Activated naive CD4-positive, alpha-beta T cell treated with anti-CD3 and anti-CD28 coated beads, Interleukin-2, amount 10 ng/mL, durations not matched to agents 7 days and 5 days (primary cell): ENCODE data around the gene BEAN1.

Source experiments
- CTCF ChIA-PET: fragments of 350-600 bp; sonication (Branson Sonifier 250); formaldehyde crosslinking; loops from one replicate; lab custom pipeline; 2021; ENCODE audit warnings: antibody characterized with exemption; lab: Charles Lee
- DNase-seq: peaks from one replicate; pipeline ENCODE4 v3.0.0-alpha.2; 2020
- H3K27ac Mint-ChIP-seq: one replicate; pipeline ENCODE4 v1.8.0; 2021; ENCODE audit warnings: mild to moderate bottlenecking, moderate library complexity, mixed read lengths
- H3K27me3 Mint-ChIP-seq: one replicate; pipeline ENCODE4 v1.8.0; 2021; ENCODE audit warnings: mild to moderate bottlenecking, mixed read lengths
- H3K36me3 Mint-ChIP-seq: one replicate; pipeline ENCODE4 v1.8.0; 2021; ENCODE audit warnings: mixed read lengths
- H3K4me1 Mint-ChIP-seq: one replicate; pipeline ENCODE4 v1.8.0; 2021; ENCODE audit warnings: mixed read lengths
- H3K4me3 Mint-ChIP-seq: one replicate; pipeline ENCODE4 v1.8.0; 2021; ENCODE audit warnings: mild to moderate bottlenecking, moderate library complexity, mixed read lengths
- H3K9me3 Mint-ChIP-seq: one replicate; pipeline ENCODE4 v1.8.0; 2021; ENCODE audit warnings: mixed read lengths

BEAN1 gene

DNA sequence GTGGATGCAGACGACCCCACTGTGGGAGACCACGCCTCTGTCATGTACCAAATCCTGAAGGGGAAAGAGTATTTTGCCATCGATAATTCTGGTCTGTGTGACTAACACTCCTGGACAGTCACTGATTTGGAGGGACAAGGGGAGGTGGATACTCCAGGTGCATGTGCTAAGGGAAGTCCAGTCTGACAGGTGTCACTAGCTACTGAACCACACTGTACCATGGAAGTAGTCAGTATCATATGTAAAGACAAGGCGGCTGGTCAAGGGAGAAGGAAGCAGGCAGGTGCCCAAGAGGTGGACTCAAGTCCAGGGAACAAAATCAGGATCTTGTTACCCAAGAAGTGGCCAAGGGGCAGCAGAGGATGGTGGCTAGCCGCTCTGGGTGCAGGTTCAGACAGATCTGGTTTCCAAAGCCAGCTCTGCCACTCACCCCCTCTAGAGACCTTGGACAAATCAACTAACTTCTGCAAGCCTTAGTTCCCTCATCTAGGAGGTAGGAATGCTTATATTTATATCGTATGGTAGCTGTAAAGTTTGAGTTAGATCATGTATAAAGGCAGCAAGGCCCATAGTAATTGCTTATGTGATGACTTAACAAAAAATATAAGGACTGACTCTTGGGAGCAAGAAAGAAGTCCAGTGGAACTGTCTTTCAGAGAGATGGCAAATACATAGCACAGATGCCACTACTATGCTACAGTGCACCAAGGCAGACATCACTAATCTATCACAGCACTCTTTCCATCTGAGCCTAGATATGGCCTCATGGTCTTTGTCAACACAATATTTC lies 38.5 kb upstream of the BEAN1 start:
- no peak overlapping the region for H3K27ac Mint-ChIP-seq
- CTCF ChIA-PET: no interaction called here
- peaks cover 25% of the 10 kb centered on the region for H3K27me3 Mint-ChIP-seq
- H3K9me3 Mint-ChIP-seq: no peaks in the 10 kb centered on the region
- no peak overlapping the region for H3K4me3 Mint-ChIP-seq
- DNase-seq: no peak
- H3K4me1 Mint-ChIP-seq: no peaks in the 10 kb centered on the region
- H3K36me3 Mint-ChIP-seq: no peaks in the 10 kb centered on the region

DNA sequence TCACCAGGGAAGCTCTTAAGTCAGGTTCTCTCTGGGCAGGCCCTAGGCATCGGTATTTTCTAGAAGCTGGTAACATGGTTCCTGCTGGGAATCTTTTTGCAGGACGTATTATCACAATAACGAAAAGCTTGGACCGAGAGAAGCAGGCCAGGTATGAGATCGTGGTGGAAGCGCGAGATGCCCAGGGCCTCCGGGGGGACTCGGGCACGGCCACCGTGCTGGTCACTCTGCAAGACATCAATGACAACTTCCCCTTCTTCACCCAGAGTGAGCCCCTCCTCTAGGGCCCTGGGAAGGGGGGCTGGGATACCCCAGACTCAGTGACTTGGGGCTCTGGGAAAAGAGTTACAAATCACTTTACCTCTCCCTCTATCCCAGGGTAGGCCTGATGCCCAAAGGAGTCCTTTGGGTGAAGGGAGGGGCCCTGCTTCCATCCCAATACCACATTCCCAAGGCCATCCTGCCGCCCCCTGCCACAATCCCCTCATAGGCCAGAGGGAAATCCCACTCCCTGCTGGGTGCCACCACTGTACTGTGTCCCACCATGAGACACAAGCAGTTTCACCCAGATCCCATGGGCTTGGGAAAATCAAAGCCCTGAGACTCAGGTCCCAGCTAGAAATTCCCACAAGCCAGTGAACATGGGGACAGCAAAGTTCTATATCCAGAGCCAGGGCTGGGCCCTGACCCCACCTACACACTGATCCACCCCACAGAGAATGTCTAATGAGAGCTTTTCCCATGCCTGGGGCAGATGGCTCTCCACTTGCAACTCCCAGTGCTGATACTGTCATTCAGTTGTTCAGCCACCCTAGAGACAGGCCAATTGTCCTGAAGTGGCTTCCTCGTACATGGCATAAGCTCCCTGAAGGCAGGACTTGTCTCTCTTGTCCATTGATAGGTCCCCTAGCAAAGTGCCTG lies 37.6 kb upstream of the BEAN1 start:
- DNase-seq: no peak
- Mint-ChIP-seq H3K9me3 (no peaks in the 10 kb centered on the region), H3K27me3 (peaks cover 21% of the 10 kb centered on the region), H3K27ac (no peak overlapping the region), H3K4me3 (no peak overlapping the region), H3K36me3 (no peaks in the 10 kb centered on the region), H3K4me1 (no peaks in the 10 kb centered on the region)
- CTCF ChIA-PET: no interaction called here

DNA sequence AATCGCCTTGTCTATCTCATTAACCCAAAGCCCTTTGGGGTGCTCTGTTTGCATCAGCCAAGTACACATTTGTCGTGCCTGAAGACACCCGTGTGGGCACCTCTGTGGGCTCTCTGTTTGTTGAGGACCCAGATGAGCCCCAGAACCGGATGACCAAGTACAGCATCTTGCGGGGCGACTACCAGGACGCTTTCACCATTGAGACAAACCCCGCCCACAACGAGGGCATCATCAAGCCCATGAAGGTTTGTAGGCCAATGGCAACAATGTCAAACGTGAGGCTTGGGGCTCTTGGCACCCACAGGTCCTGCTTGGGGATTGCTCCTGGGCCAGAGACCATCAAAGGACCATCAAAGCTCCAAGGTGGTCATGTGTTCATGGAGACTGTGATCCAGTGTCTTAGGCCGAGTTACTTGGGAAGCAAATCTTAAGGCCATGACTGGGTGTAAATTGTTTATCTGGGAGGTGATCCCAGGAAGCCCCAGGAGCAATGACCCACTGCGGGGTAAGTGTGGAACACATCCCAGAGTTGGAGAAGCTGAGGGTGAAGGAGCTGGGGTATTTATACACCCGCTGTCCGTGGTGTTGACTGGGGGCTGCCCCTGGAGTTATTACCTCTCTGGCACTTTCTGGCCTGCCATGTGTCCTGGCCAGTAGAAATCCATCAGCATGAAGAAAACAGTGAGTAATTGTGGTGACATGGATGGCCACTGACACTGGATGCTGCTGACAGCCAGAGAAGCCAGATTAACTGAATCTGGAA lies 36.6 kb upstream of the BEAN1 start:
- H3K27me3 Mint-ChIP-seq: peaks cover 25% of the 10 kb centered on the region
- H3K4me1 Mint-ChIP-seq: no peaks in the 10 kb centered on the region
- H3K4me3 Mint-ChIP-seq: no peak overlapping the region
- no peaks in the 10 kb centered on the region for H3K9me3 Mint-ChIP-seq
- no peaks in the 10 kb centered on the region for H3K36me3 Mint-ChIP-seq
- no peak for DNase-seq
- CTCF ChIA-PET: interaction anchor here (1.2 kb wide), 1 partner anchor 261 kb away, joined by 3 read pairs; no protein-coding TSS in a partner anchor
- H3K27ac Mint-ChIP-seq: no peak overlapping the region

DNA sequence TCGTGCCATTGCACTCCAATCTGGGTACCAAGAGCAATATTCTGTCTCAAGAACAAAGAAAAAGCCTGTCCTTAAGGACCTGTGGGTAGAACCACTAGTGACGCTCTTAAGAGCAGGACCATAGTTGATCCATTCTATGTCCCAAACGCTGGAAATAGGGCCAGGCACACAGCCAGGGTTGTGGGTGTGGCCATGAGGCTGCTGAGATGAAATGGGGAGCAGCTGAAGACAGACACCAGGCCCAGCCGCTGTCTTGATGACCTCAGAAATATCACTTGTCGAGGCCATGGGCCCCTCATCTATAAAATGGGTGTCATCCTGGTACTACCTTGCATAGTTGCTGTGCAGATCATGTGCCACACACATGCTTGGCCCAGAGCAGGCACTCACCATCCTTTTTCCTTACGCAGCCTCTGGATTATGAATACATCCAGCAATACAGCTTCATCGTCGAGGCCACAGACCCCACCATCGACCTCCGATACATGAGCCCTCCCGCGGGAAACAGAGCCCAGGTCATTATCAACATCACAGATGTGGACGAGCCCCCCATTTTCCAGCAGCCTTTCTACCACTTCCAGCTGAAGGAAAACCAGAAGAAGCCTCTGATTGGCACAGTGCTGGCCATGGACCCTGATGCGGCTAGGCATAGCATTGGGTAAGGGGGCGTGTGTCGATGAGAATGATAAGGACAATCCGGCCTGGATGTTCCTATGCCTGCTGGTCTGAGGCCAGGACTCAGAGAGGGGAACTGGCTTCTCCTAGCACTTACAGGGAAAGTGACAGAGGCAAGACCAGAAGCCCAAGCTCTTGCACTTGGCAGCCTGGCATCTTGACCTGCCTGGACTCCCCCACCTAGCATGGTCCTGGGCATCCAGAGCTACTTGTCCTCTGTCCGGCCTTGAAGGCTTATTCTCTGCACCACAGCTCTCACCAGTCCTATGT lies 35.1 kb upstream of the BEAN1 start:
- H3K27me3 Mint-ChIP-seq: peaks cover 32% of the 10 kb centered on the region
- CTCF ChIA-PET: no interaction called here
- no peaks in the 10 kb centered on the region for H3K36me3 Mint-ChIP-seq
- no peak for DNase-seq
- H3K27ac Mint-ChIP-seq: no peak overlapping the region
- no peaks in the 10 kb centered on the region for H3K4me1 Mint-ChIP-seq
- no peak overlapping the region for H3K4me3 Mint-ChIP-seq
- no peaks in the 10 kb centered on the region for H3K9me3 Mint-ChIP-seq

DNA sequence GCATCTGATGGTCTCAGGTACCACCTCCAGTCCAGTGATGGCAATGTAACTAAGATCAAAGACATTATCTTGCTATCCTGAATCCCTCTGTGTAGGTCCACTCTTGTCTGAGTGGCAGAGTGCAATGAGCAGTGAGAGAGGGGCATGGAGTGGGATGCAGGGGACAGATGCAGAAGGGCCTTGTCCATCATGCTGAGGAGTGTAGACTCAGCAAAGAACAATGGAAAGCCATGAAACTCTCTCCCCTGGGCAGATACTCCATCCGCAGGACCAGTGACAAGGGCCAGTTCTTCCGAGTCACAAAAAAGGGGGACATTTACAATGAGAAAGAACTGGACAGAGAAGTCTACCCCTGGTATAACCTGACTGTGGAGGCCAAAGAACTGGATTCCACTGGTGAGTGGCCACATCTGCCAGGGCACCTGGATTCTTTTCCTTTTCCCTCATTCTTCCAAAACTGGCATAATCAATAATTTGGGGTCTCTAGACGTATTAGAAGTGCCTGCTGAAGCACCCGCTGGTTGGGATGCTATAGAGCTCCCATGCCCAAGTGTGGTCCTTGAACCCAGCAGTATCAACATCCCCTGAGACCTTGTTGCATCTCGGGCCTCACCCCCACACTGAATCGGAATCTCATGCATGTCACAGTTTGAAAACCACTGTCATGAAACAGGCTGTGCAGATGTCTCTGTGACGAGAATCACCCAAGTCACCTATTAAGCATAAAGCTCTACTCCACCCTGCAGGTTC lies 31.1 kb upstream of the BEAN1 start:
- no peaks in the 10 kb centered on the region for H3K4me1 Mint-ChIP-seq
- H3K27me3 Mint-ChIP-seq: peaks cover 38% of the 10 kb centered on the region
- H3K9me3 Mint-ChIP-seq: no peaks in the 10 kb centered on the region
- H3K27ac Mint-ChIP-seq: no peak overlapping the region
- CTCF ChIA-PET: interaction anchor here (0.9 kb wide), 1 partner anchor 39 kb away, joined by 3 read pairs; no protein-coding TSS in a partner anchor
- H3K36me3 Mint-ChIP-seq: no peaks in the 10 kb centered on the region
- DNase-seq: no peak
- no peak overlapping the region for H3K4me3 Mint-ChIP-seq

DNA sequence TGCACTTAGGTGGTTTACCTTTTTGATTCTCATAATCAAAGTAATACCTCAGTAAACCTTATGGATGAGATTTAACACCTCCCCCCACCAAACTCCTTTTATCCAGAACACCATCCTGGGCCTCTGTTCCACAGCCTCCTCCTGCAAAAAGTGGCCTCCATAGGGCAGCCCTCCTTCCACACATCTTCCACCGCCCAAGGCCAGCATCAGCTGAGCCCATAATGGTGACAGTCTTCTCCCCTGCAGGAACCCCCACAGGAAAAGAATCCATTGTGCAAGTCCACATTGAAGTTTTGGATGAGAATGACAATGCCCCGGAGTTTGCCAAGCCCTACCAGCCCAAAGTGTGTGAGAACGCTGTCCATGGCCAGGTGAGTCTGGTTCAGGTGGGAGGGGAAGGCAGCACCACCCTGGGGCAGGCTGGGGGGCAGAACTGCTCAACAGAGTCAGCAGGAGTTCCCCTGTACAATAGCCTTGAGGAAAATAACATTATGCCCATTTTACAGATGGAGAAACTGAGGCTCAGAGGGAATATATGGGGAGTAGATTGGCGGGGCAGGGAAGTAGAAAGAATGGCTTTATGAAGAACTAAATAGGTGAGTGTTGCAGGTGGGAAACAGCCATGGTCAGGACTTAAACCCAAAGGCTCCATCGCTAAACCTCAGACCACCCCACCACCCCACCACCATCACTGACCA lies 29.2 kb upstream of the BEAN1 start:
- no peak overlapping the region for H3K4me3 Mint-ChIP-seq
- no peaks in the 10 kb centered on the region for H3K36me3 Mint-ChIP-seq
- DNase-seq: no peak
- peaks cover 44% of the 10 kb centered on the region for H3K27me3 Mint-ChIP-seq
- no peak overlapping the region for H3K27ac Mint-ChIP-seq
- H3K9me3 Mint-ChIP-seq: no peaks in the 10 kb centered on the region
- H3K4me1 Mint-ChIP-seq: no peaks in the 10 kb centered on the region
- CTCF ChIA-PET: no interaction called here

DNA sequence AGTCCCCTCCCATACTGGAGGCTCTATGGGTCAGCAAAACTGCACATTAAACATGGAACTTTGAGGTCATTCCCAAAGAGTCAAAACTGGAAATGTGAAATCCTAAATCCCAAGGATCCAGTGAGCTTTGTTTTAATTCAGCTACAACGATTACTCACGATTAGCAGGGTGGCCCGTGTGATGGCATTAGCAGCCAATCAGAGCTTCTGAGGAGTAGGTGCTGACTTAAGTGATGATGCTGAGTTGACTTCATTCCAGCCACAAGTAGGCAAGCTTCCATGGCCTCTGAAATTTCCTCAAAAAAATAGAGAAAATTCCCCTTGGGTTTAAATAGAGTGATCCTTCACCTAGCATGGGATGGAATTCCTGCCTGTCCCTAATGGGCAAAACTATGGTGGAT lies 28.1 kb upstream of the BEAN1 start:
- Mint-ChIP-seq H3K4me1 (no peaks in the 10 kb centered on the region), H3K4me3 (no peak overlapping the region), H3K27me3 (peaks cover 52% of the 10 kb centered on the region), H3K27ac (no peak overlapping the region), H3K36me3 (no peaks in the 10 kb centered on the region), H3K9me3 (no peaks in the 10 kb centered on the region)
- no peak for DNase-seq
- CTCF ChIA-PET: no interaction called here

DNA sequence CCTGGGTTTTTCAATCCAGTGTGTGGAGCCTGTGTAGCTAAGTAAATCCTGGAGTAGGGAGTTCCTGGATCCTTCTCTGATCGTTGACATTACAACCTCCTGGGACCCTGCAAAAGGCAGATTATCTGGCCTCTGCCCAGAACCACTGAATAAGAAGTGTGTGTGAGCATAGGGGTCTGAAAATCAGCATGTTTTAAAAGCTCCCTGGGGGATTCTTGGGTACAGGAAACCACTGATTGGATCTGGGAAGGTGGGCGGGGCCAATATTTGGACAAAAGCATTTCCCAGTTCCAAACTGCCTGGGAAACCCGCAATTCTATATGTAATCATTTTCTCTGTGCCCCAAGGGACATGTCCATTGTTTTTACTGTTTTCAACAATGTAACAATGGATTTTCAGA lies 27.2 kb upstream of the BEAN1 start:
- Mint-ChIP-seq H3K27me3 (peaks cover 55% of the 10 kb centered on the region), H3K4me1 (no peaks in the 10 kb centered on the region), H3K27ac (no peak overlapping the region), H3K36me3 (no peaks in the 10 kb centered on the region), H3K4me3 (no peak overlapping the region), H3K9me3 (peaks cover 2% of the 10 kb centered on the region)
- no peak for DNase-seq
- CTCF ChIA-PET: no interaction called here

DNA sequence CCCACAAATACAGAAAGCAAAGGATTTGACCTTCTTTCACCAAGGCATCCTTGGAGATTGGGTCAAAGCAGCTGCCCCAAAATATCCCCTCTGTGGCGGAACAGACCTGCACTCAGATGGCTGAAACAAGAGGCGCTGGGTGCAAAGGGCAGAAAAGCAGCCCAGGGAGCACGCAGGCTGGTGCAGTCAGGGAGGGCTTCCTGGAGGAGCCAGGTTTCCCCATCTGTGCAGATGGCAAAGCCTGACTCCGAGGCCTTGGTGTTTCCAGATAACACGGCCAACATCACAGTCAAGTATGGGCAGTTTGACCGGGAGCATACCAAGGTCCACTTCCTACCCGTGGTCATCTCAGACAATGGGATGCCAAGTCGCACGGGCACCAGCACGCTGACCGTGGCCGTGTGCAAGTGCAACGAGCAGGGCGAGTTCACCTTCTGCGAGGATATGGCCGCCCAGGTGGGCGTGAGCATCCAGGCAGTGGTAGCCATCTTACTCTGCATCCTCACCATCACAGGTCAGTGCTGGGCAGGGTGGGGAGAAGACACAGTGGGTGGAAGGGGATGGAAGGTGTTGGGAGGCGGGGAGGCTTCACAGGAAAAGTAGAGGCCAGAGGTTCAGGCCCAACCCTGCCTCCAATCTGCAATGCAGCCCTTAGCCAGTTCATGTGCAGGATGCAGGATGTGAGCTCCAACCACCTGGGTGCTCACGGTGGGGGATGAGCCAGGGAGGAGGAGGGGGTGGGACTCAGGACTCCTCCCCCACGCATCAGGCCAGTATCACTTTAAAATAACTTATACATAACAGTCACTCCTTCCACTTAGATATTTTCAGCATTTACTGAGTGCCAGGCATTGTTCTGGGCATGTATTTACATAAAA lies 26.4 kb upstream of the BEAN1 start:
- Mint-ChIP-seq H3K4me1 (no peaks in the 10 kb centered on the region), H3K9me3 (peaks cover 2% of the 10 kb centered on the region), H3K4me3 (no peak overlapping the region), H3K27me3 (peaks cover 59% of the 10 kb centered on the region), H3K27ac (no peak overlapping the region), H3K36me3 (no peaks in the 10 kb centered on the region)
- no peak for DNase-seq
- CTCF ChIA-PET: no interaction called here

DNA sequence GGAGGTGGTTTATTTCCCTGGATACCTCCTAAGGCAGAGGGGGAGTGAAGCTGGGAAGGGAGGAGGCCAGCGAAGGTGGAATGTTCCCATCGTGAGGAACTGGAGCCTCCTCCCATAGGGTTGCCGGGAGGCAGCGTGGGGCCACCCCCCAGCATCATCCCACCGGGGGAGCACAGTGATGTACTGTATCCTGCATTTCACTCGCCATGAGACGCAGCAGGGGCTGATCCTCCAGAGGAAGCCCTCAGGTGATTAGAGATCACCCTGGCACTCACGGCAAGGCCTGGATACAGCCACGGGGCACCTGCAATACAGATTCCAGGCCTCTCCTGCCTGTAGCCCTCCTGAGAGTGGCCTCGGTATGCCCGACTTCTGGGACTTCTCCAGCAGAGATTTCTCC lies 25.5 kb upstream of the BEAN1 start:
- no peak overlapping the region for H3K4me3 Mint-ChIP-seq
- peaks cover 59% of the 10 kb centered on the region for H3K27me3 Mint-ChIP-seq

DNA sequence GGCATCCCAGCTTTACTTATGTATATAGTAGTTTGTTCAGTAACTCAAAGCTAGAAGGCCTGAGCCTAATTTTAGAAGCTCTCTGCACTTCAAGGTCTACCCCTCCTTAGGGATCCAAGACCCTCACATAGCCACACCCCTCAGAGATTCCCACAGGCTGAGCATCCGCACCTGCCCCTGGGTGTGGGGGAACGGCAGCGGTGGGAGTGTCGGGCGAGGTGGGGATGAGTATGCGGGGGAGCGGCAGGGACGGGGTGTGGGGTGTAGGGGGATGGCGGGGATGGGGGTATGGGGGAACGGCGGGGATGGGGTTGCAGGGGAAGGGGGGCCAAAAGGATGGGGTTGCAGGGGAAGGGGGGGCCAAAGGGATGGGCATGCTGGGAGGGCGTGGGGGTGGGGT lies 24.9 kb upstream of the BEAN1 start:
- Mint-ChIP-seq H3K4me3 (no peak overlapping the region), H3K9me3 (peaks cover 2% of the 10 kb centered on the region), H3K4me1 (peaks cover 7% of the 10 kb centered on the region), H3K27ac (no peak overlapping the region), H3K27me3 (peaks cover 61% of the 10 kb centered on the region), H3K36me3 (no peaks in the 10 kb centered on the region)
- CTCF ChIA-PET: no interaction called here
- no peak for DNase-seq

More for the DNA sequence above, 25.5 kb upstream of the BEAN1 start:
- CTCF ChIA-PET: no interaction called here
- H3K27ac Mint-ChIP-seq: no peak overlapping the region
- H3K36me3 Mint-ChIP-seq: no peaks in the 10 kb centered on the region
- peaks cover 2% of the 10 kb centered on the region for H3K4me1 Mint-ChIP-seq
- H3K9me3 Mint-ChIP-seq: peaks cover 2% of the 10 kb centered on the region
- no peak for DNase-seq
